Islet of Langerhans (tissue), 1 donor: ENCODE measurements around the gene PRKAG3.
"Not testable (repeated sequence)": the region's sequence is repeated elsewhere in the genome, so short reads cannot be mapped to it uniquely, and the experiment has no call there.

ENCODE experiments used
- FAIRE-seq: peaks from one replicate; lab custom pipeline; 2011; peaks lifted over from hg19 to GRCh38; lab: Jason Lieb, UNC

PRKAG3 gene

DNA sequence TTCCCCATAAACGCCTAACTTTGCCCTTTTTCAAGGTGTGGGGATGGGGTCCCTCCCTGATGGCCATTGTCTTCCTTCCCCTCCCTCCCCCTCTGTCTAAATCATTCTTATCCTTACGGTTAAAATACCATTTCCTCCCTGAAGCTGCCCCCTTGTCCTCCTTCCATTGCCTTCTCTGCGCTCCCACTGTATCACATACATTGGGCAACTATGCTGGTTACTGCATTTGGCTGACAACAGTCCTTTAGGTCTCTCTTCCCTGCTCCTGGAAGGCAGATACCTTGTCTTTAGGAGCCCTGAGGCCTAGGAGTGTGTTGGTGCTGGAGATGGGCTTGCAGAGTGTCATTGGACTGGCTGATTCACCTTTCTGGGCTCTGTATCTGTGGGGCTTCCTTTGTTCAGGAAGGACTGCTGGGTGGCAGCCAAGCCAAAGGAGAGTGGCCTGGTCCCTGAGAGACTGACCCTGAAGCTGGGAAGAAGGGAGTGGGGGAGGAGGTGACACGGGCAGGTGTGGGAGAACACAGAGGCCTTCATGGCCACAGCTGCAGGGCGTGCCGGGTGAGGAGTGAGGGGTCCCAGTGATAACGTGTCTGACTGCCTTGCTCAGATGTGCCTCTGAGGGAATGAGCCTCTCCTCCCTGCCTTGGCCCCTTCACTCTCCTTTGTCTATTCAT is 30.2 kb upstream of the PRKAG3 start:
- FAIRE-seq, result no peak

DNA sequence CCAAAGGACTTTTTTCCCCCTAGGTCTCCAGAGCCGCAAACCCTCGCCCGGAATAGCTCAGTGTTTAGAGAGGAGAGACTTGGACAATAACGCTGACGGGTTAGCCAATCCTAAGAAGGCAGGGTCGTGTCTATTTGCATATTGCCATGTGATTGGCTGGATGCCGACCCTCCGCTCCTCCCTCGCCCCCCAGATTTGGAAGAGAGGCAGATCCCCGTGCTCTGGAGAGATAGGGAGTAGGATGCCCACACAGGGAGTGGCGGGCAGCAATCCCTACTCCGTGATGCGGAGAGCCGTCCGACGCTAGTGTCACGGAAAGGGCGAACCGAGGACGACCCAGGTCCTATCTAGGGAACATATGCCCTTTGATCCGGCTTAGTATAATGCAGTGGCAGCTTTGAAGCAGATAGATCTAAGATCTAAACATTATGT is 29.4 kb upstream of the PRKAG3 start:
- no peak for FAIRE-seq

DNA sequence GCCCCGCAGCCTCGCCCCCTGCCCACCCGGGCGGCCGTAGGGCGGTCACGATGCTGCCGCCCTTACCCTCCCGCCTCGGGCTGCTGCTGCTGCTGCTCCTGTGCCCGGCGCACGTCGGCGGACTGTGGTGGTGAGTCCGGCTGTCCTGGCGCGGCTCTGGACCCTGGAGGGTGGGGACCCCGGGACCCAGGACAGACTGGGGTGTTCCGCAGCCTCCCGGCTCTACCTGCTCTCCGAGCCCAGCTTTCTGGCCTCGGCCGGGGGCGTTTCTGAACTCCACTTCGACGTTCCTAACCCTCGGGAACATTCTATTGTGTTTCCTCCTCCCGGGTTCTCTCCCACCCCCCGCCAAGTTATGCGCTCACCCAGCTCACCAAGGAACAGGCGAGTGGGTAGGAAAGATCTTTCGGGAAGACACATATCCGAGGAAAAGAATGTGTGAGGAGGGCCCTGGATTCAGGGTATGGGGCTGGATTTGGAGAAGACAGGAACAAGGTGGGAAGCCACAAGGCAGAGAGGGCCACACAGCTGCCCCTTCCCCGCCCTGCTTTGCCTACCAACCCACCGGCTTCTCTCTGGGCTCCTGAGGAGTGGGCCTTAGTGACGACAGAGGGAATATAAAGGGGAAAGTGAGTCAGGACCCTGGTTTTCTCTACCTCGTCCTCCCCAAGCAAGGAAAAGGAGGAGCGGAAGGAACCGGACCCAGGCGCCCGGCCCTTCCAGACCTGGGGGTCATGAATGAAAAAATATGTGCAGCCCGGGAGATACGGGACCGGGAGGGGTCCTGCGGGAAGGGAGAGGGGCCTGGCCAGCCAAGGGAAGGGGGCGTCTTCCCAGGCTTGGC is 28.6 kb upstream of the PRKAG3 start:
- no peak for FAIRE-seq

DNA sequence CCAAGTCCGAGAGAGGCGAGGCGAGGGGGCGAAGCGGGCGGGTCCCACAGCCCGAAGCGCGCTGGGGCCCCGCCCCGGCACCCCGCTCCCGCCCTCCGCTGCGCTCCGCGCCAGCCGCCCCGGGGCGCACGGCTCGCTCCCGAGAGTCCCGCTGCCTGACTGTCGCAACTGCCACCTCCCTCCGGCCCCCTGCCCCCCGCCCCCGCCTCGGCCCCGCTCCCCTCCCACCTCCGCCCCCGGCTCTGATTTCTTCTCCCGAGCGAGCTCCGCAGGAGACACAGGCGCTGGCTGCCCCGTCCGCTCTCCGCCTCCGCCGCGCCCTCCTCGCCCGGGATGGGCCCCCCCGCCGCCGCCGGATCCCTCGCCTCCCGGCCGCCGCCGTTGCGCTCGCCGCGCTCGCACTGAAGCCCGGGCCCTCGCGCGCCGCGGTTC is 28.0 kb upstream of the PRKAG3 start, which contains the start of gene WNT6:
WNT6 (plus strand) TSS at position 250 of the 432 bp plus-strand sequence. CDS start 233 bp downstream, outside the sequence.
- FAIRE-seq, result no peak

DNA sequence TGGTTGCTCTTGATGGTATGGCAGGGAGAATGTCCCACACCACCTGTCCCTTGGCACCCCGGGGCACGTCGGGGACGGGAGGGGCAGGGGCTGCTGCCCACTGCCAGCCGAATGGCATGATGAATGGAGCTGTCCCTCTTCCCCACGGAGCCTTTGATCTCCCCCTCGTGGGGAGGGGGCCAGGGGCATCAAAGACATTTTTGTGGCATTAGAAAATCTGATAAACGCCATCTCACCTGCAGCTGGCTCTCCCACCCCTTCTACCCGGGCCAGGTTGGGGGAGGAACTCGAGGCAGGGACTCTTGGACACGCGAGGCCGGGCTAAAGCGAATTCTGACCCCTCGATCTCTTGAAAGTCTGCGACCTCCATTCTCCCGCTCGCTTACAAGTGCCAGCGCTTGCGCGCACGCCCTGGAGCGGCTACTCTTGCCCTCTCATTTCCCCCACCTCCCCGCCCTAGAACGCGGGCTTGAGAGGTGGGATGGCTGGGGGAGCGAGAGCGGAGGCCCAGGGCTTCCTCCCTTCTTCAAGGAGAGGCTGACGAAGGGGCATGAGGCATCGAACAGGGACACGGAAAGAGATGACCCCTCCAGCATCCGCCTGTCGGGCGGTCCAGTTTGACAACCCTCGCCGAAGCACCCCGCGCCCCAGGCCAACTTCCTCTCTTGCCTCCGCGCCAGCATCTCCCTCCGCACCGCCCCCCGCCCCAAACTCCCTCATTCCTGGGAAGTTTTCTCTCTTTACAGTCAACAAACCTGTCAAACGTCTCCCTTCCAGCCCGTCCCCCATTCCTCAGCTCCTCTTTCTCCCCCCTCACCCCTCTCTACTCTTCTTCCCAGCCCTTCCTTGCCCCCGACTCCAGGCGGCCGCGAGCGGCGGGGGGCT is 27.3 kb upstream of the PRKAG3 start:
- FAIRE-seq, result no peak

DNA sequence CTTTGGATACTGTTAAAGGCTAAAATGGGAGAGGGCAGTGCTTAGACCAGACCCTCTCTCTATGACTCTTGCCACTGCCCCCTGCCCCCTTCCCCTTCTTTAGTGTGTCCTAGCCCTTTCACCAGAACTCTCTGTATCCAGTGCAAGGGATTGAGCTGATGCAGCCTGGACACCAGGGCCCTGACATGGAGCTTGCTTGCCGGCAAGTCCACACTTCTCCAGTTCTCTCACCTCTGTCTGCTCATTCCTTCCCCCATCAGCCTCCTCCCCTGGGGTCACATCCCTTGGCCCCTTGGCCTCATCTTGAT is 26.5 kb upstream of the PRKAG3 start:
- no peak for FAIRE-seq

DNA sequence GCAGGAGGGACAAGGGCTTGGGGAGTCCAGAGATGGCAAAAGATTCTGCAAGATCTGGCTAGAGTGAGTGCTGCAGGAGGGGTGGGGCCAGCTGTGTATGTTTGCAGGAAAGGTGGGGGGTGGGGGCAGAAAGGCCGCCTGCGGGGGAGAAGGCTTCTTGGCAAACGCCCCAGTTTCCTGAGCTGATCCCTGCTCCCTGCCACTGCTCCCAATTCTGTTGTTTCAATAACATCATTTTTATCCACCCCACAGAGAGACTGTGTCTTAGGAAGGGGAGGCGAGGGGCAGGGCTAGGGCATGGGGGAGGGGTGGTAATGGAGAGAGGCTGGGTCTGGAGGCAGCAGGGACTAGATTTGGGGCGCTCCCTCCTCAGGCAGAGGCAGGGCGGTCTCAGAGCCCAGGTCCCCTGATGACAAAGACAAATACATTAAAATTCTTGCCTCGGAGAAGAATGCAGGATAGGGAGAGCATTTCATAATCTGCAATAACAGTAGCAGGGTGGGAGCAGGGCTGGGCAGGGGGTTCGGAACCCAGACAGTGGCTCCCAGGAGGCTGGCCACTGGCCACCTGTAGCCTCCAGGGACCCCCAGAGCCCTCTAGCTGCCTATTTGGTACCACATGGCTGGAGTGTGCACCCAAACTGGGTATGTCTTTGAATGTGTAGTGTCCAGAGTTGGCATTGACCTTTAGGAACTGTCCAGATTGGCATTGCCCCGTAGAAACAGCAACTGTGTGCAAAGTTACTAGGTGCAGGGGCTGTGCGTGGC is 26.0 kb upstream of the PRKAG3 start:
- FAIRE-seq, result no peak

DNA sequence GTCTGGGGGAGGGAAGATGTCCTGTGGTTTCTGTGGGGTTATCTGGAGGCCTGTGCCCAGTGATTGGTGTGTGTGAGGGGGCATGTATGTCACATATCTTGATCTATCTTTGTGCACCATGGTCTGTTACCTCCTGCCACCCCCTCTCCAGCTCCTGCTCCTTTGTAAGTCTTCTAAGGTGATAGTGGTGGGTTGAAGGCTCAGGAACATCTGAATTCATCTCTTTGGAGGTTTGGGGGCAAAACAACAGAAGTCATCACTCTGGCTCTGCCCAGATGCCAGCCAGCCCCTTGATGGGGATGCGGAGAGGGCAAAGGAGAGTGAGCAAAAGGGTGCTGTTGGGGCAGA is 25.3 kb upstream of the PRKAG3 start:
- FAIRE-seq, result no peak

DNA sequence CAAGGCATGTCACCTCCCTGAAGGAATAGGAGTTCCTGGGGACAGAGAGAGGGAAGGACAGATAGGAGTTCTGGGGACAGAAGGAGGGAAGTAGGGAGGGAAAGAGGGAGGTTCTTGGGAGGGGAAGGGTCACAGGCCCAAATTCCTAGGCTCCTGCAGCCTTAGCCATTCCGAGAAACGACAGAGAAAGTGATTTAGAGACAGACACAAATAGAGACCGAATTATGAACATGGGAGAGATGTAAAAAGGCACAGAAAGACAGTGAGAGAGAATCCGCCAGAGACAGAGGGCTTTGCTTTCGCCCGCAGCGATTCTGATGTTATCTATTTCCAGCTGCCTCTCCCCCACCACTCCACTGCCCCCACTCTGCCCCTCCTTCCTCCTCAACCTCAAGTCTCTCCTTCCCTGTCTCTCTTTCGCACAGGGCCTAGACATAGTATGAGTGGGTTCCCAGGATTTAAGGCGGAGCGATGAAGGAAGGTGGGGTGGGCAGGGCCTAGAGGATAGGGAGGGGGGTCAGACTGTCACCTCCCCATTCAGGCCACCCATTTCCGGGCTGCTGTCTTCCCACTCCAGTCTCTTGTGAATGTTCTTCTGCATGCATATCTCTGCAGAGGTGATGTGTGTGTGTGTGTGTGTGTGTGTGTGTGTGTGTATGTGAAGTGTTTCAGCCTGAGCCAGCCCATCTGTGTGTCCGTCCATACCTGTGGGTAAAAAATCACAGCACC is 24.7 kb upstream of the PRKAG3 start:
- no peak for FAIRE-seq

DNA sequence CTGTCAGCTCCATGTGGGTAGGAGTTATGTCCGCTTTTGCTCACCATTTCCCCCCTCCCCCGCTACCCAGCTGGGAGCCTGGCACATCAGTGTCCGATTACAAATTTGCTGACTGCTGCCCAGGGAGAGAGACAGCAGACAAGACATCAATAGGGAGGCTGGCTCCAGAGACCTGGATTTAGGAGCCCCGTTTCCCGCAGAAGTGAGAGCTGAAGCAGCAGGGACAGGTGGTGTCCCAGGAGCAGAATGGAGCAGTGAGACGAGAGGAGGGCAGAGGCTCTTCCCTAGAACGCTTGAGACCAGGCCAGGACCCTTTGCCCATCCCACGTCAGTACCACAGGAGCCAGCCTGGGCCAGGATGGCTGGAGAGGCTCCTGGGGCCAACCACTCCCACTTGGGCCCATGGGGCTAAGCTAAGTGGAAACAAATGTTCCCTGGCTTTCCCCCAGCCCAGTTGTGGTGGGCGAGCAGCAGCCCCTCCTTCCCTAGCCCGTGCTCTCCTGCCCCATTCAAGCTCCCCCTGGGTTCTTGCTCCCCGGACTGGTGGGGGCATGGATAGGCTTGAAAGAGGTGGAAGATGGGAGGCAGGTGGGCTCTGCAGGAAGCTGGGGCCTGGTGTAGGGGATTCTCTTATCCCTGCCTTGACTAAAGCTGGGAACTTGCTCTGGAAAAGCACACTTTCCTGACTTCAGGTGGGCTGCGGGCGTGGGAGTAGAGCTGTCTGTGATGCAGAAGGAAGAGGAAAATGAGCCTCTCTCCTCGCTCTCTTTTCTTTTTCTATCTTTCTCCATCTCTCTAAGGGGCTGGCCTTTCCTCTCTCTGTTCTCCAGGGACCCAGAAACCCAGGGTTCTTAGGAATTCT is 23.9 kb upstream of the PRKAG3 start:
- no peak for FAIRE-seq

DNA sequence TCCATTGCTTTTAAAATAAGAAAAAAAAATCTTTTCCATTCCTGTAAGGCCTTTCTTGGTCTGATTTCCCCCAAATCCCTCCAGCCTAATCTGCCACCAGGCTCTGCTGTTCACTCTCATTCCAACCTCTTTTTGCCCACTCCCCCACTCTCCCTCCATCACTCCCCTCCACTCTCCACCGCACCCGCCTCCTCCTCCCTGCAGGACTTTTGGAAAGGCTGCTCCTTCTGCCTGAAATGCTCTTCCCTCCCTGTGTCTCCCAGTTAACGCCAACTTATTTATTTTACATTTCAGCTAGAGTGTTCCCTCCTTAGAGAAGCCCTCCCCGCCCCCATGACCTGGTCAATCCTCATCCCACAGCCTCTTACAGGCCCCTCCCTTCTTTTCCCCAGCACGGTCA is 23.3 kb upstream of the PRKAG3 start:
- FAIRE-seq, result no peak

DNA sequence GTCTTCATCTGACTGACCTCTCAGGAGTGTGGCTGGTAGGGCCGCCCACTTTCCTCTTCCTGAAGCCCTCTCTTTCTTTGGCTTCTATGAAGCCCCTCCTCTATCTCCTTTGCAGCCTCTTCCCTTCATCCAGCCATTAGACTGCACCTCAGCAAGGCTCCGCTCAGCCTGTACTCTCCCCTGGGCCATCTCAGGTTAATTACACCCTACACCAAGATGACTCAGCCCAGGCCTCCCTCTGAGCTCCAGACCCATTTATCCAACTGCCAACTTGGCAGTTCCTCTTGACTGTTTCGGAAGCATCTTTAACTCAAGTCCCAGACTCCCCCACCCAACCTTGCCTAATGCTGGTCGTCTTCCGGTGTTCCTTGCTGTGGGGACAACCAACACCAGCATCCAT is 22.2 kb upstream of the PRKAG3 start:
- no peak for FAIRE-seq

DNA sequence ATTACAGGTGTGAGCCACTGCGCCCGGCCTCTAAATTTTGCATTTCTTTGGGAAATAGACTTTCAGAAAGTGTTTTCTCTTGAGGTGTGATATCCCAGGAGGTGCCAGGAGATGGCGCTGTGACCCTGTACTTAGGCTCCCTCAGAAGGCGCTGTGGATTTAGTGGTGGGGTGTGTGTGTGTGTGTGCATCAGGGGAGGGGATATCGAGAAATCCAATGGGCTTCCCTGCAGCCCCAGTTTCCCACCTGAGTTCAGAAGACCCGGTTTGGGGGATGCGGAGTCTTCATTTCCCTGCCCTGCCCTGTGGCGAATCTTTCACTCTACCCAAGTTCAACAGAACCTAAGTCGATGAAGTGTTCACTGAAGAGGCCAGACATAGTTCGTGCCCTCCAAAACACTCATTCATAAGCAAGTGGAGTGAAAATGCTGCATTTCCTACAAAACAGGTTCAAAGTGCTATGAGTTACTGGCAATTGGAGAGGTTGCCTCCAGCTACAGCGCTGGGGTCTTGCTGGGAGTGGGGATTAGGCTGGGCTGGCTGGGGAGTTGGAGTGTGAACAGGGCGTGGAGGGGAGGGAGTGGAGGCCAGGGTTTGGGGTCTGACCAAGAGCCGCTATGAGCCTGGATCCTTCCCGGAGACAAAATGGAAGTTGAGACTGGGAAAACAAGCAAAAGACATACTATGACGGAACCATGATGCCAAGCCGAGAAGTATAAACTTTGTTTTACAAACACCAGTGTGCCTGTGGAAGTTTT is 21.5 kb upstream of the PRKAG3 start:
- FAIRE-seq, result no peak

DNA sequence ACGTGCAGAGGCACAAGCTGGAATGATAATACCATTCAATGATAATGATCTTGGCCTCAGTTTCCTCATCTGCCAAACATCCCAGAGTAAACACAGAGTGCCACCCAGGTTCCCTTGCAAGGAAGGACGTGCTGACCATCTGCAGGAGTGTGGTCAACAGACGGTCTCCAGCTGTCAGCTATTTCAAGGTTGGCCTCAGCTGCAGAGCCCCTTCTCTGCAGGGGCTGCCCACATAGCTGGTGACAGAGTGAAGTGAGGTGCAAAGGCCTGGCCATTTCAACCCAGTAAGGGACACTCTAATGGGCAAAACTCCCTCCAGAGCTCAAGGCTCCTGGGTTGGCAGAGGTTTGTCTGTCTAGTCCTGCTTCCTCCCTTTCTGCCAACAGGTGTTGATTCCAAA is 19.7 kb upstream of the PRKAG3 start:
- no peak for FAIRE-seq

DNA sequence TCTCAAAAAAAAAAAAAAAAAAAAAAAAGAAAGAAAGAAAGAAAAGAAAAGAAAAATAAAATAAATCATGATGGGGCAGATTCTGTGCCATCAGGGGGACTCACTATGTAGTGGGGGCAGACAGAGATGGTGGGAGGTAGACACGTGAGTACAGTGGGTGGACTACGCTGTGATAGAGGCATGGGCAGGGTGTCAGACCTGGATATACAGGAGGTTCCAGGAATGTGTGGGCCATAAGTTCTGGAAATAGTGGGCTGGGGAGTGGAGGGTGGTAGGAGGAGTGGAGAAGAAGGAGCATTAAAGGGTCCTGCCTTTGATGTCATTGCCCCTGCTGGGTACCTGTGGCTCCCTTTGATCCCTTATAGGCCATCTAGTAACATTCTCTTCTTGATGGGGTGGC is 19.2 kb upstream of the PRKAG3 start:
- FAIRE-seq, result no peak

DNA sequence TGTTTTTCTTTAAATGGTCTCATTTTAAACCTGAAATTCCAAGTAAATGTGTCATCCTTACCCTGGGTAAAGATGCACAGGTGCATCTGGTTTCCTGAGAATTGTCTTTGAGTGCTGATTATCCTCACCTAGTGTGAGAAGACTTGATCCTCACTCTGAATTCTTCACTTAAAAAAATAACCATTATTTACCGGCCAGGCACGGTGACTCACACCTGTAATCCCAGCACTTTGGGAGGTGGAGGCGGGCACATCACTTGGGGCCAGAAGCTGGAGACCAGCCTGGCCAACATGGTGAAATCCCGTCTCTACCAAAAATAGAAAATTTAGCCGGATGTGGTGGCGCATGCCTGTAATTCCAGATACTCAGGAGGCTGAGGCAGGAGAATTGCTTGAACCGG is 18.1 kb upstream of the PRKAG3 start:
- FAIRE-seq, result no peak

DNA sequence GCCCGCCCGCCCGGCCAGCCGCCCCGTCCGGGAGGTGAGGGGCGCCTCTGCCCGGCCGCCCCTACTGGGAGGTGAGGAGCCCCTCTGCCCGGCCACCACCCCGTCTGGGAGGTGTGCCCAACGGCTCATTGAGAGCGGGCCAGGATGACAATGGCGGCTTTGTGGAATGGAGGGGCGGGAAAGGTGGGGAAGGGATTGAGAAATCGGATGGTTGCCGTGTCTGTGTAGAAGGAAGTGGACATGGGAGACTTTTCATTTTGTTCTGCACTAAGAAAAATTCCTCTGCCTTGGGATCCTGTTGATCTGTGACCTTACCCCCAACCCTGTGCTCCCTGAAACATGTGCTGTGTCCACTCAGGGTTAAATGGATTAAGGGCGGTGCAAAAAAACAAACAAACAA is 15.4 kb upstream of the PRKAG3 start:
- not testable (repeated sequence) for FAIRE-seq

DNA sequence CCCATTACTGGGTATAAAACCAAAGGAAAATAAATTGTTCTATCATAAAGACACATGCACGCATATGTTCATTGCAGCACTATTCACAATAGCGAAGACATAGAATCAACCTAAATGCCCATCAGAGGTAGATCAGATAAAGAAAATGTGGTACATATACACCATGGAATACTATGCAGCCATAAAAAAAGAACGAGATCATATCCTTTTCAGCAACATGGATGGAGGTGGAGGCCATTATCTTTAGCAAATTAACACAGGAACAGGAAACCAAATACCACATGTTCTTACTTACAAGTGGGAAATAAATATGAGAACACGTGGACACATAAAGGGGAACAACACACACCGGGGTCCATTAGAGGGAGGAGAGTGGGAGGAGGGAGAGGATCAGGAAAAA is 12.7 kb upstream of the PRKAG3 start:
- FAIRE-seq, result not testable (repeated sequence)

DNA sequence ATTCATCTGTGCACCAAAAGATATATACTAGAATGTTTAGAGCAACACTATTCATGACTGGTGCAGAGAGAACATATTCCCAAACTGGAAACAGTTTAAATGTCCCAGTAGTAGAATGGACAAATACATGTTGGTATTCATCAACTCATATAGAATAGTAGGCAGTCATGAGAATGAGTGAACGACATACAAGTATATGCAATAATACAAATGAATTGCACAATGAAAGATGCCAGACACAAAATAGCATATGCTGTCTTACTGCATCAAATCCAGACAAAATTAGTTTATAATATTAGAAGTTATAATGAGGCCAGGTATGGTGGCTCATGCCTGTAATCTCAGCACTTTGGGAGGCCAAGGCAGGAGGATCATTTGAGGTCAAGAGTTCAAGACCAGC is 8.3 kb upstream of the PRKAG3 start:
- no peak for FAIRE-seq

DNA sequence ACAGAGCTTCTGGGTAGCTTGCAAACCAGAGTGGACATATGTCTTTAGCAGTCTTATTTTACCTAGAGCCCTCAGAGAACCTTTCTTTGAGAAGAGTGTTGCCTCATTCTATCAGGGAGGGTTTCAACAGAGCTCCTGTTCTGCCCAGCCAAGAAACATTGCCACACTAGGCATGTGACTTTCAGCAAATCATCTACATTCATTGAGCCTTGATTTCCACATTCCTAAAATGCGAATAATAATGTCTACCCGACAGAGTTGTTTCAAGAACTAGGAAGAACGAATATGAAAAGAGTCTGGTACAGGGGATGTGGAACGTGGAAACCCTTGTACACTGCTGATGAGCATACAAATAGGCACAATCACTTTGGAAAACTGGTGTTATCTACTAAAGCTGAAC is 7.8 kb upstream of the PRKAG3 start:
- no peak for FAIRE-seq
